Right lobe of liver (tissue), 6 donors: ENCODE data around the gene EPHB1. TPM values are rescaled to one million over a fixed set of nuclear protein-coding genes. Genes with fewer than 3 reads are reported as not detected.

Experiments
- ATAC-seq, 4 donors: fragments of 200-7000 bp; cut with Tn5 transposase; one replicate each; pipeline ENCODE4 v1.9.1; 2020; ENCODE audit warnings: mild to moderate bottlenecking in 4 of 4, moderate library complexity in 4 of 4
- DNase-seq, 3 donors: peaks; one replicate each; pipeline ENCODE4 v3.0.0-alpha.2; 2020
- H3K27ac ChIP-seq, 3 donors: fragments of 200-600 bp; one replicate each; pipeline ENCODE4 v1.8.0; 2022
- H3K27me3 ChIP-seq, 2 donors: fragments of 200-600 bp; one replicate each; pipeline ENCODE4 v1.8.0; 2022
- H3K36me3 ChIP-seq, 4 donors: fragments of 200-600 bp; sonication (generic) in 1 of 4; one replicate each; pipeline versions ENCODE4 v1.5.1 to v1.8.0; 2017 to 2022; ENCODE audit warnings: control low read depth in 1 of 4
- H3K4me1 ChIP-seq, 4 donors: fragments of 200-600 bp; sonication (generic) in 1 of 4; one replicate each; pipeline versions ENCODE4 v1.5.1 to v1.8.0; 2017 to 2022; ENCODE audit warnings: control low read depth in 1 of 4
- H3K4me3 ChIP-seq, 3 donors: fragments of 200-600 bp; one replicate each; pipeline ENCODE4 v1.8.0; 2022
- H3K9me3 ChIP-seq, 4 donors: fragments of 200-600 bp; sonication (generic) in 1 of 4; one replicate each; pipeline versions ENCODE4 v1.5.1 to v1.8.0; 2017 to 2022; ENCODE audit warnings: control low read depth in 1 of 4
- POLR2A ChIP-seq: fragments of 450-650 bp; IDR thresholded peaks from one replicate; pipeline ENCODE4 v1.6.1; 2017; ENCODE audit warnings: antibody characterized with exemption, mild to moderate bottlenecking
- WGBS: methylation state at CpG from one replicate; pipeline ENCODE4 v1.1.6; 2018; ENCODE audit warnings: low coverage, low lambda C conversion rate; ENCODE audit not compliant: insufficient coverage; ENCODE audit errors: missing lambda C conversion rate; 5-methylcytosine and 5-hydroxymethylcytosine counted together
- intact Hi-C, 2 donors: fragments of 100-400 bp; cut with DNase I; formaldehyde crosslinking; loops; one replicate each; pipeline versions ENCODE4 v1.11.2 to v1.14.1; 2022
- total RNA-seq, 6 experiments: library from RNA; depleted of rRNA in 2 of 6; stranded (reverse); fragments of >200 nt in 2 of 6; fragmentation: NEBNext Ultra II Directional in 3 of 6; extraction: Animal tissue kit (Norgen Biotek cat#: 25700) in 3 of 6; gene quantifications; one replicate each; pipeline versions ENCODE4 v1.1.0 to v1.2.4, GENCODE V29; 2016 to 2023
- TF ChIP-seq, protein P1 (sequence below), 4 donors: fragments of 200-600 bp in 3 of 4; fragments of 450-650 bp in 1 of 4; IDR thresholded peaks; one replicate each; pipeline versions ENCODE4 v1.5.1 to v1.8.0; 2016 to 2022; ENCODE audit warnings: antibody characterized with exemption in 4 of 4, mild to moderate bottlenecking in 2 of 4
- donor health status: DM: no; HTN: yes; CAD: no.
- donor health status: DM: no; HTN: no; CAD: no.
- donor health status: DM: no; HTN: no; CAD: no.
- donor health status: DM: no; HTN: yes; CAD: no.
- donor health status: DM: no; HTN: yes; CAD: no.

EPHB1 gene
- total RNA-seq, 6 experiments from 2014 or later, result 0.63 to 10.9 (median 1.8) TPM

- no peaks in the 10 kb centered on the region for H3K27me3 ChIP-seq
Measured at GRCh38 chr3:134839422-134839821, 44.4 kb downstream of the EPHB1 start.

DNA sequence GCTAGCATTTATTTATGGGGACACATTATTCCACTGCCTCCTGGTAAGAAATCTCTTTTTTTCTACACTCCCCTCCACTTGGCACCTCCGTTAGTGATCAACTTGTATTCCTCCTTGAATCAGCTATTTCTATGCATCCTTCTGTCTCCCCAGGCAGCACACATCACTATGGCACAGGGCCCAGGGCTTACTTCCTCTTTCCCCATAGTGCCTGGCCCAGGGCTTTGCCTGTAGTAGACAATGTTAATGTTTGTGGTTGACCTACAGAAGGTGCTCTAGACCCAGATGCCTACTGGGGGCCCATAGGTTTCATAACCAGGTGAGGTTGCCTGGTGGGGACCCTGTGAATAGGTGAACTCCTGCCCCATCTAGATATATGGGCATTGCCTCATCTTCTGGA lies 44.9 kb downstream of the EPHB1 start:
- 25% methylated on average over 1 of the region's 1 CpG for WGBS
- intact Hi-C loops, result no loop called here
- H3K4me1 ChIP-seq, result no peaks in the 10 kb centered on the region
- ATAC-seq (peak in 1 of 4 donors; percentile 22), DNase-seq (no peak)
- no peaks in the 10 kb centered on the region for H3K36me3 ChIP-seq
- no peaks in the 10 kb centered on the region for H3K27me3 ChIP-seq
- H3K27ac ChIP-seq, result no peak overlapping the region
- no peaks in the 10 kb centered on the region for H3K9me3 ChIP-seq
- no peak for TF ChIP-seq POLR2A
- TF ChIP-seq, protein P1, sequence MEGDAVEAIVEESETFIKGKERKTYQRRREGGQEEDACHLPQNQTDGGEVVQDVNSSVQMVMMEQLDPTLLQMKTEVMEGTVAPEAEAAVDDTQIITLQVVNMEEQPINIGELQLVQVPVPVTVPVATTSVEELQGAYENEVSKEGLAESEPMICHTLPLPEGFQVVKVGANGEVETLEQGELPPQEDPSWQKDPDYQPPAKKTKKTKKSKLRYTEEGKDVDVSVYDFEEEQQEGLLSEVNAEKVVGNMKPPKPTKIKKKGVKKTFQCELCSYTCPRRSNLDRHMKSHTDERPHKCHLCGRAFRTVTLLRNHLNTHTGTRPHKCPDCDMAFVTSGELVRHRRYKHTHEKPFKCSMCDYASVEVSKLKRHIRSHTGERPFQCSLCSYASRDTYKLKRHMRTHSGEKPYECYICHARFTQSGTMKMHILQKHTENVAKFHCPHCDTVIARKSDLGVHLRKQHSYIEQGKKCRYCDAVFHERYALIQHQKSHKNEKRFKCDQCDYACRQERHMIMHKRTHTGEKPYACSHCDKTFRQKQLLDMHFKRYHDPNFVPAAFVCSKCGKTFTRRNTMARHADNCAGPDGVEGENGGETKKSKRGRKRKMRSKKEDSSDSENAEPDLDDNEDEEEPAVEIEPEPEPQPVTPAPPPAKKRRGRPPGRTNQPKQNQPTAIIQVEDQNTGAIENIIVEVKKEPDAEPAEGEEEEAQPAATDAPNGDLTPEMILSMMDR (IDR thresholded peaks at IDR 0.05), result no peak
- no peak overlapping the region for H3K4me3 ChIP-seq

More at GRCh38 chr3:134839422-134839821, 44.4 kb downstream of the EPHB1 start:
- H3K9me3 ChIP-seq, result no peaks in the 10 kb centered on the region
- H3K27ac ChIP-seq, result no peak overlapping the region
- H3K4me1 ChIP-seq, result no peaks in the 10 kb centered on the region
- ATAC-seq (no peak), DNase-seq (peak in 1 of 3 donors; percentile 16)
- no CpG with 5 or more reads among the region's 3 CpGs for WGBS
- no peak overlapping the region for H3K4me3 ChIP-seq
- intact Hi-C loops, result no loop called here
- TF ChIP-seq POLR2A, result no peak
- TF ChIP-seq, protein P1 (IDR thresholded peaks at IDR 0.05), result no peak
- H3K36me3 ChIP-seq, result no peaks in the 10 kb centered on the region

GRCh38 chr3:134840459-134840858 lies 45.4 kb downstream of the EPHB1 start:
- Histone ChIP-seq H3K4me3 (no peak overlapping the region), H3K4me1 (no peaks in the 10 kb centered on the region), H3K27me3 (no peaks in the 10 kb centered on the region), H3K36me3 (no peaks in the 10 kb centered on the region), H3K27ac (no peak overlapping the region), H3K9me3 (no peaks in the 10 kb centered on the region)
- WGBS, result 47% methylated on average over 2 of the region's 2 CpGs
- intact Hi-C loops, result no loop called here
- TF ChIP-seq, protein P1 (IDR thresholded peaks at IDR 0.05), result no peak
- TF ChIP-seq POLR2A, result no peak
- ATAC-seq (no peak), DNase-seq (no peak)

DNA sequence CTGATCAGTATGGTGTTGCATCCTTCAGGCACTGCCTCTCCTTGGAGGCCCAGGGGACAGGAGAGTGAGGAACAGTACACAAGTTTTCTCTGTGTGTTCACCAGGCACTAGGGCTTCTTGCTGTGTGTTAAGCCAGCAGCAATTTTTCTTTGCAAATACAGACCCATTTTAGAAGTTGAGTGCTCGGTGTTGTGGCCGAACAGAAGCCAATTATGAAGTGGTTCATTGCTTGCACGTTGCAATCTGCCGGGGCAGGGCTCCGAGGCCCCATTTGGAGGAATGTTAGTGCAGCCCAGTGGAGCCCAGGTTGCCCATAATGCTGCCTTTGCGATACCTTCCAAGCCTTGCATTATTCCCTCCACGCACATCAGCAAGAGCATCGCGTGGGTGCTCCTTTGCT lies 51.0 kb downstream of the EPHB1 start:
- intact Hi-C loops, result no loop called here
- H3K4me1 ChIP-seq, result no peaks in the 10 kb centered on the region
- ATAC-seq (no peak), DNase-seq (no peak)
- H3K27me3 ChIP-seq, result no peaks in the 10 kb centered on the region
- no peaks in the 10 kb centered on the region for H3K9me3 ChIP-seq
- 93% methylated on average over 8 of the region's 9 CpGs for WGBS
- no peaks in the 10 kb centered on the region for H3K36me3 ChIP-seq
- no peak overlapping the region for H3K4me3 ChIP-seq
- TF ChIP-seq, protein P1 (IDR thresholded peaks at IDR 0.05), result no peak
- no peak for TF ChIP-seq POLR2A
- no peak overlapping the region for H3K27ac ChIP-seq

DNA sequence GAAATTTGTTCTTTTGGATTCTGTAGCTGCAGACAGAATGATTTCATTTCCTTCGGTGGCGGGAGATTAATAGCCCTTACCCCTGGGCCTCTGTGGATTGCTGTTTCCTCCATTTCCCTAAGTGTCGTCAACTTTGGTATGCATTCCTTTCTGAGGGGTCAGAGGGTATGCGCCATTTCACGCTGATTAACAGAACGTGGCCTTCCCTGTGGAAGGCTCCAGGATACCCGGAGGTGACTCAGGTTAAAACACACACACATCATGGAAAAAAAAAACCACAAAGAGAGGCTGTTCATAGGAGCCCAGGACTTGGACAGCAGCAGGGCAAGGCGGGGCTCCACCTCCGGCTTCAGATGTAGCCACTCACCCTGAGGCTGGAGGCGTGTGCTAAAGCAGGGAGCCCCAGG lies 51.9 kb downstream of the EPHB1 start:
- ATAC-seq (peak in 2 of 4 donors; percentile 59 to 61), DNase-seq (peak in 1 of 3 donors; percentile 25)
- TF ChIP-seq, protein P1 (IDR thresholded peaks at IDR 0.05), result no peak
- no peak for TF ChIP-seq POLR2A
- H3K27ac ChIP-seq, result no peak overlapping the region
- H3K9me3 ChIP-seq, result no peaks in the 10 kb centered on the region
- intact Hi-C loops, result no loop called here
- WGBS, result 47% methylated on average over 10 of the region's 10 CpGs
- H3K36me3 ChIP-seq, result no peaks in the 10 kb centered on the region
- no peaks in the 10 kb centered on the region for H3K4me1 ChIP-seq
- H3K4me3 ChIP-seq, result no peak overlapping the region
- no peaks in the 10 kb centered on the region for H3K27me3 ChIP-seq
